Left renal pelvis (tissue), 4 donors: ENCODE results near the gene ANKS1B. TPM values are rescaled to one million over a fixed set of nuclear protein-coding genes. Genes with fewer than 3 reads are reported as not detected.
"Not testable (repeated sequence)": the region's sequence is repeated elsewhere in the genome, so short reads cannot be mapped to it uniquely, and the experiment has no call there.

Source experiments
- DNase-seq, 4 donors: peaks; one replicate each; pipeline ENCODE4 v3.0.0-alpha.2; 2013; ENCODE audit warnings: low read depth in 4 of 4, low spot score in 3 of 4
- polyA plus RNA-seq, 4 donors: library from polyadenylated mRNA; unstranded; fragments of 120-200 nt; gene quantifications; one replicate each; pipeline ENCODE4 v1.2.1, GENCODE V29; 2013; ENCODE audit not compliant: insufficient read length in 4 of 4

ANKS1B gene
- polyA plus RNA-seq, 4 donors, result 3.7 to 6.3 (median 4.7) TPM

GRCh38 chr12:98998697-98999299 lies 985.9 kb downstream of the ANKS1B start:
- peak in 2 of 4 donors; percentile 24 to 25 for DNase-seq

- no peak for DNase-seq
These were observed 986.8 kb downstream of the ANKS1B start for GRCh38 chr12:98997899-98998298.

GRCh38 chr12:98990648-98991047 lies 994.1 kb downstream of the ANKS1B start:
- no peak for DNase-seq

GRCh38 chr12:98985156-98985555 lies 999.6 kb downstream of the ANKS1B start:
- DNase-seq, result no peak

- DNase-seq, result no peak
These were observed 1001.1 kb downstream of the ANKS1B start for GRCh38 chr12:98983647-98984046.

GRCh38 chr12:98980508-98980907 lies 1004.2 kb downstream of the ANKS1B start:
- no peak for DNase-seq

- no peak for DNase-seq
These were observed 1007.5 kb downstream of the ANKS1B start for GRCh38 chr12:98977186-98977585.

- no peak for DNase-seq
These were observed 1009.9 kb downstream of the ANKS1B start for GRCh38 chr12:98974767-98975381.

GRCh38 chr12:98973395-98973794 lies 1011.3 kb downstream of the ANKS1B start:
- DNase-seq, result no peak

- no peak for DNase-seq
These were observed 1013.8 kb downstream of the ANKS1B start for GRCh38 chr12:98970950-98971349.

GRCh38 chr12:98970210-98970609 lies 1014.5 kb downstream of the ANKS1B start:
- no peak for DNase-seq

- DNase-seq, result no peak
These were observed 1015.8 kb downstream of the ANKS1B start for GRCh38 chr12:98968896-98969295.

GRCh38 chr12:98957135-98957534 lies 1027.6 kb downstream of the ANKS1B start:
- not testable (repeated sequence) for DNase-seq

- no peak for DNase-seq
These were observed 1029.5 kb downstream of the ANKS1B start for GRCh38 chr12:98955284-98955683.

GRCh38 chr12:98954506-98954905 lies 1030.2 kb downstream of the ANKS1B start:
- DNase-seq, result no peak

GRCh38 chr12:98951406-98951805 lies 1033.3 kb downstream of the ANKS1B start:
- no peak for DNase-seq

GRCh38 chr12:98948343-98948949 lies 1036.3 kb downstream of the ANKS1B start:
- DNase-seq, result no peak

GRCh38 chr12:98945864-98946263 lies 1038.9 kb downstream of the ANKS1B start:
- no peak for DNase-seq

GRCh38 chr12:98939926-98940325 lies 1044.8 kb downstream of the ANKS1B start:
- no peak for DNase-seq

- no peak for DNase-seq
These were observed 1045.4 kb downstream of the ANKS1B start for GRCh38 chr12:98939350-98939749.

GRCh38 chr12:98935847-98936246 lies 1048.9 kb downstream of the ANKS1B start:
- no peak for DNase-seq

GRCh38 chr12:98922871-98923270 lies 1061.9 kb downstream of the ANKS1B start:
- DNase-seq, result no peak
